GM12891 (cell line): Measurements from ENCODE around the gene CHST8.

Source experiments
- PAX5 ChIP-seq: IDR thresholded peaks from 2 replicates; pipeline ENCODE4 v1.6.1; 2011; ENCODE audit warnings: low read length, moderate library complexity, mild to moderate bottlenecking; ENCODE audit not compliant: insufficient read depth, severe bottlenecking
- POLR2A ChIP-seq: IDR thresholded peaks from 2 replicates; pipeline ENCODE4 v1.6.1; 2011; ENCODE audit warnings: low read depth, low read length, control low read depth
- POLR2AphosphoS5 ChIP-seq: IDR thresholded peaks from 2 replicates; pipeline ENCODE4 v1.6.1; 2011; ENCODE audit warnings: low read depth, low read length, control low read depth
- POU2F2 ChIP-seq: IDR thresholded peaks from 2 replicates; pipeline ENCODE4 v1.6.1; 2011; ENCODE audit warnings: low read depth, mild to moderate bottlenecking, control low read depth, low read length, moderate library complexity
- SPI1 ChIP-seq: IDR thresholded peaks from 2 replicates; pipeline ENCODE4 v1.6.1; 2011; ENCODE audit warnings: low read depth, low read length, control low read depth
- TAF1 ChIP-seq: IDR thresholded peaks from 2 replicates; pipeline ENCODE4 v1.6.1; 2011; ENCODE audit warnings: low read depth, low read length, control low read depth

DNA sequence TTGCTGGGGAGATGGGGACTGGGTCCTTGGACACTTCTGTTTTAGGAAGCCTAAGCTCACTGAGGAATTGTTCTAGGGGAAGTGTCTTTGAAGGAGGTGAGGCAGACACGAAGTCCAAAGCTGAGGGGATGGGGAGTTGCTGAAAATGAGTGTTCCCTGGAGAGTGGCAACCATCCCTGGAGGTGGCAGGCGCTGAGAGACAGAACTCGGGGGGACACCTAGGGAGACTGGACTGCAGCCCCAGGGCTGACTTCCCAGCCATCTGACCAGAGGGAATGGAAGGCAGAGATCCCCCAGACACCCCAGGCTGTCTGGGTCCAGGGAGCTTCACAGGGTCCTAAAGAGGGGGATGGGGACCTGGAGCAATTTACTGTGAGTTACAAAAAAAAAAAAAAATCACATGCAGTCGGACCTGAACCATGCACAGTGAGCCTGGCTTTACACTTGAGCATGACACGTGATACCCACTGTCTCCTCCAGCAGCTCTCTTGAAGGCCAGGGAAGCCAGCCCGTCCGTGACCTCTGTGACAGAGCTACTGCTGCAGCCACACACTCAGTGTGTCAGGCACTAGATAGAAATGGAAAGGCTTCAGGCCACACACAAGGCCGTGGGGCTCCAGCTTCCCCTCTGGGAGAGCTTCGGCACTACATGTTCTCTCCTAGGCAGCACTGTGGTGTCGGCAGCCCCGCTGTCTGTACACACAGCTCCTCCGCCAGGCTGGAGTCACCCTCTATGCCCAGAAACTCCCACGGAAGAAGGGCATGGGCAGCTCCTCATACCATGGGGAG, 97.8 kb downstream of the CHST8 start:
- TF ChIP-seq TAF1 (no peak), POLR2A (no peak), POLR2AphosphoS5 (no peak), SPI1 (no peak), POU2F2 (no peak), PAX5 (no peak)
